GM19328 (cell line): ENCODE results near the gene BRIX1.
"Not testable (repeated sequence)": the region's sequence is repeated elsewhere in the genome, so short reads cannot be mapped to it uniquely, and the experiment has no call there.

Experiments
- ATAC-seq: cut with Tn5 transposase; IDR thresholded peaks from one replicate; pipeline ENCODE4 v1.9.1; 2021; ENCODE audit warnings: mild to moderate bottlenecking, moderate library complexity; ENCODE audit not compliant: unreplicated experiment

Gene BRIX1

DNA sequence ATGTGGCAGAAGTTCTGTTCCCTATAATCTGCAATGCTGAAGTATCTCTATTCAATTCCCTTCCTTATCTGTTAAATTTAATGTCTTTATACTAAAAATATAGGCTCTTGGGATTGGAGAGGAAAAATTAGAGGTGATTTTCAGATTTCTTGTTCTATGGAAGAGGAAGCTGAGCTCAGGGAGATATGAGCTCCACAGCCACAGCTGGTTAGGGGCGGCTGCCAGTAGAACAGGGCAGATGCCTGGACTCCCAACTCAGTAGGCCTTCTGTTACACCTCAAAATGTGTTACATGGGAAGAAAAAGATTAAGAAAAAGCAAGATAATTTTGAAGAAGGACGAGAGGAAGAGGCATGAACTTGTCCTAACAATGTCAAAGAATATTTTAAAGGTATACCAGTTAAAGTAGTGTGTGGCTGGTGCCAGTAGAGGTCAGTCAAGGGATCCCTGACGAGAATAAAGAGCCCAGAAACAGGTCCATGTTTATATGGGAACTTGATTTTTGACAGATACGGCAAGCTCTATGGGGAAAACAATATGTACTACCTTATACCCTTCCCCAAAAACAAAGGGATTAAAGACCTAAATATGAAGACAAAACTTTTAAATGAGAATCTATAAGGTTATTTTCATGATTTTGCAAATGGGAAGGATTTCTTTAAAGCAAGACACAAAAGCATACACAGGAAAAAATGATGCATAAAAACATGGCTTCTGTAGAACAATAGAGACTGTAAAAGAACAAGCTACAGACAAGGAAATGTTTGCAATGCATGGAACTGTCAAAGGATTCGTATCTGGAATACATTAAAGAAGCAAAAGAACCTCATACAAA is 42.6 kb downstream of the BRIX1 start:
- no peak for ATAC-seq

DNA sequence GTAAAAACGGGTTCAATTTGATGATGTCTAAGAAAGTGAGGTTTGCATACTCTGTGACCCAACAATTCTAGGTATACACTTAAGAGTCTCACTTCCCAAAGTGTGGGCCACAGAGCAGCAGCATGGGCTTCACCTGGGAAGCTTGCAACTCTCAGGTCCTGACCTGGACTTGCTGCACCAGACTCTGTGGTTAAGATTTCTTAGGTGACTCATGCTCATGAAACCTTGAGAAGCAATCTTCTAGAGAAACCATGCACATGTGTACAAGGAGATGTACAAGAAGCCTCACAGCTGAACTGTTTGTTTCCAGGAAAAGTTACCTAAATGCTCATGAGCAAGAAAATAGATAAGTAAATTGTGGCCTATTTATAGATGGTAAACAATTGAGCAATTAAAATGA is 43.8 kb downstream of the BRIX1 start:
- ATAC-seq, result peak; percentile 86

DNA sequence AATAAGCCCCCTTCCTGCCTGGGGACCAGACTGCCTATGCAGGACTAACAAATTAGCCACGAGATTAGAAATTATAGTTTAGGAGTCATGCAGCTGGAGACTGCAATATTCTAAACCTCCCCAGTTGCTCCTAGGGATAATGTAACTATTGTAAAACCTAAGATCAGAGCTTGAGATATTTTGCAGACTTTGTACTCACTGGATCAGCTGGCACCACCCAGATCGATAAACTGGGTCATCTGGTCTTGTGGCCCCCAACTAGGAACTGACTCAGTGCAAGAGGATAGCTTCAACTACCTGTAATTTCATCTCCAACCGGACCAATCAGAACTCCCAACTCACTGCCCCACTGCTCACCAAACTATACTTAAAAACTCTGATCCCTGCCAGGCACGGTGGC is 52.0 kb downstream of the BRIX1 start:
- no peak for ATAC-seq

DNA sequence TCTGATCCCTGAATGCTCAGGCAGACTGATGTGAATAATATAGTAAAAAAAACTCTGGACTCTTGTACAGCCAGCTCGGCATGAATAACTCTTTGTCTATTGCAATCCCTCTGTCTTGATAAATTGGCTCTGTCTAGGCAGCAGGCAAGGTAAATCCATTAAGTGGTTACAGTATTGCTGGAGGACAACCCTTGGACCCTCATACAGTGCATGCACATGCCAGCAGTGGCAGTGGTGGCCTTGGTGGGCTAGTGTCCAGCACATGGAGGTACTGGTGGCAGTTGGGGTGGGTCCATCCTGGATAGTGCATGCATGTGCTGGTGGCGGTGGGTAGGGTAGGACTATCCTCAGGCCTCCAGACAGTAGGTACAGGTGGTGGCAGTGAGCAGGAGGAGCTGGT is 52.7 kb downstream of the BRIX1 start:
- no peak for ATAC-seq

DNA sequence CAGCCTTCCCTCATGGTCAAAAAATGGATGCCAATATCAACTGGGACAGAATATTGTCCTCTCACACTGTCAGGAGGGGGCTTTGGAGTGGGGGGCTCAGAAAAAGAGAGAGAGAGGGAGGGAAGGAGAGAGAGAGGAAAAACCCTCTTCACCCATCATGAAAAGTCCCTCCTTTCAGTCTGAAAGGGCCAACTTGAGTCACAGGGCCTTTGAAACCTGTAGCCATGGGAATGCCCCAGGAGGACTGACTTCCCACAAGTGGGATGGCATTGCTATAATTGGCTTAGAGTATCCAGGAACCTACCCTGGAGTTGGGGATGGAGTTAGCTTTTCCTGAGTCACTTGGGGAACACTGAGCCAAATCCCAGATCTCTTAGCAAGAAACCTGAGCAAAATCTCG is 55.0 kb downstream of the BRIX1 start:
- ATAC-seq, result no peak

DNA sequence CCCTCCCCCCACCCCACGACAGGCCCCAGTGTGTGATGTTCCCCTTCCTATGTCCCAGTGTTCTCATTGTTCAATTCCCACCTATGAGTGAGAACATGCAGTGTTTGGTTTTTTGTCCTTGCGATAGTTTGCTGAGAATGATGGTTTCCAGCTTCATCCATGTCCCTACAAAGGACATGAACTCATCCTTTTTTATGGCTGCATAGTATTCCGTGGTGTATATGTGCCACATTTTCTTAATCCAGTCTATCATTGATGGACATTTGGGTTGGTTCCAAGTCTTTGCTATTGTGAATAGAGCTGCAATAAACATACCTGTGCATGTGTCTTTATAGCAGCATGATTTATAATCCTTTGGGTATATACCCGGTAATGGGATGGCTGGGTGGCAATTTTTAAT is 56.1 kb downstream of the BRIX1 start:
- not testable (repeated sequence) for ATAC-seq
